WTC11 (cell line): Measurements from ENCODE around the gene DLL1. TPM values are rescaled to one million over a fixed set of nuclear protein-coding genes. Genes with fewer than 3 reads are reported as not detected.

Experiments used
- ATAC-seq: fragments of 200-7000 bp; cut with Tn5 transposase; 2 replicates; pipeline ENCODE4 v1.10.0; 2021; ENCODE audit warnings: mild to moderate bottlenecking, moderate library complexity
- CTCF ChIA-PET: fragments of 300-600 bp; sonication (Branson Sonifier 250); formaldehyde crosslinking; loops from one replicate; lab custom pipeline; 2021; ENCODE audit warnings: antibody characterized with exemption; lab: Charles Lee
- POLR2A ChIA-PET: fragments of 350-600 bp; sonication (Branson Sonifier 250); formaldehyde crosslinking; loops from one replicate; lab custom pipeline; 2021; ENCODE audit warnings: antibody characterized with exemption; lab: Charles Lee
- DNase-seq: peaks from one replicate; pipeline ENCODE4 v3.0.0; 2021; ENCODE audit warnings: low spot score
- H3K27ac Mint-ChIP-seq: 2 replicates; pipeline ENCODE4 v1.8.0; 2021; ENCODE audit warnings: mixed read lengths
- H3K27me3 Mint-ChIP-seq: 2 replicates; pipeline ENCODE4 v1.8.0; 2021; ENCODE audit warnings: low read depth, mild to moderate bottlenecking, moderate library complexity, mixed read lengths
- H3K36me3 Mint-ChIP-seq: 2 replicates; pipeline ENCODE4 v1.8.0; 2021; ENCODE audit warnings: mixed read lengths
- H3K4me1 Mint-ChIP-seq: 2 replicates; pipeline ENCODE4 v1.8.0; 2022; ENCODE audit warnings: mixed read lengths
- H3K4me3 Mint-ChIP-seq: 2 replicates; pipeline ENCODE4 v1.8.0; 2021; ENCODE audit warnings: mild to moderate bottlenecking, moderate library complexity, mixed read lengths
- H3K9me3 Mint-ChIP-seq: 2 replicates; pipeline ENCODE4 v1.8.0; 2021; ENCODE audit warnings: mixed read lengths
- AFF4 ChIP-seq: sonication (generic); formaldehyde crosslinking; IDR thresholded peaks from 2 replicates; pipeline ENCODE4 v1.8.1; 2023; ENCODE audit warnings: mild to moderate bottlenecking, missing genetic modification reagents, borderline replicate concordance
- AR ChIP-seq: fragments of 250-450 bp; sonication (Bioruptor Pico); IDR thresholded peaks from 2 replicates; pipeline ENCODE4 v1.9.0; 2021; ENCODE audit warnings: mild to moderate bottlenecking
- ARID4B ChIP-seq: sonication (generic); formaldehyde crosslinking; IDR thresholded peaks from 2 replicates; pipeline ENCODE4 v1.8.0; 2023; ENCODE audit warnings: missing genetic modification reagents, mild to moderate bottlenecking, borderline replicate concordance
- ATF1 ChIP-seq: sonication (generic); formaldehyde crosslinking; IDR thresholded peaks from 2 replicates; pipeline ENCODE4 v1.8.1; 2023; ENCODE audit warnings: mild to moderate bottlenecking, moderate library complexity, missing genetic modification reagents
- CREM ChIP-seq: sonication (generic); formaldehyde crosslinking; IDR thresholded peaks from 2 replicates; pipeline ENCODE4 v1.8.1; 2022; ENCODE audit warnings: mild to moderate bottlenecking, missing genetic modification reagents, moderate library complexity
- E2F5 ChIP-seq: sonication (generic); formaldehyde crosslinking; IDR thresholded peaks from 2 replicates; pipeline ENCODE4 v1.8.1; 2022; ENCODE audit warnings: mild to moderate bottlenecking, moderate library complexity, missing genetic modification reagents
- EMX1 ChIP-seq: fragments of 250-450 bp; sonication (Bioruptor Pico); IDR thresholded peaks from 2 replicates; pipeline ENCODE4 v1.8.0; 2021; ENCODE audit warnings: mild to moderate bottlenecking
- ERG ChIP-seq: fragments of 250-450 bp; sonication (Bioruptor Pico); IDR thresholded peaks from 2 replicates; pipeline ENCODE4 v1.8.0; 2021; ENCODE audit warnings: mild to moderate bottlenecking
- GABPB1 ChIP-seq: sonication (generic); formaldehyde crosslinking; IDR thresholded peaks from 2 replicates; pipeline ENCODE4 v1.8.1; 2023; ENCODE audit warnings: mild to moderate bottlenecking, missing genetic modification reagents
- JAZF1 ChIP-seq: fragments of 250-450 bp; sonication (Bioruptor Pico); IDR thresholded peaks from 2 replicates; pipeline ENCODE4 v1.9.0; 2021; ENCODE audit warnings: moderate library complexity, mild to moderate bottlenecking, inconsistent platforms
- NFYB ChIP-seq: sonication (generic); formaldehyde crosslinking; conservative IDR thresholded peaks from 2 replicates; pipeline ENCODE4 v1.8.0; 2022; ENCODE audit warnings: low read depth, missing genetic modification reagents
- PRRX2 ChIP-seq: fragments of 250-450 bp; sonication (Bioruptor Pico); IDR thresholded peaks from 2 replicates; pipeline ENCODE4 v1.8.0; 2021; ENCODE audit warnings: mild to moderate bottlenecking
- RORB ChIP-seq: fragments of 250-450 bp; sonication (Bioruptor Pico); IDR thresholded peaks from 2 replicates; pipeline ENCODE4 v1.9.0; 2021; ENCODE audit warnings: mild to moderate bottlenecking
- SOX15 ChIP-seq: fragments of 250-450 bp; sonication (Bioruptor Pico); IDR thresholded peaks from 2 replicates; pipeline ENCODE4 v1.9.0; 2021; ENCODE audit warnings: mild to moderate bottlenecking
- ZNF121 ChIP-seq: sonication (generic); formaldehyde crosslinking; IDR thresholded peaks from 2 replicates; pipeline ENCODE4 v1.8.0; 2023; ENCODE audit warnings: missing genetic modification reagents
- ZNF232 ChIP-seq: sonication (generic); formaldehyde crosslinking; IDR thresholded peaks from 2 replicates; pipeline ENCODE4 v1.8.0; 2022; ENCODE audit warnings: mild to moderate bottlenecking, missing genetic modification reagents
- ZNF263 ChIP-seq: sonication (generic); formaldehyde crosslinking; IDR thresholded peaks from 2 replicates; pipeline ENCODE4 v1.8.1; 2022; ENCODE audit warnings: low read depth, mild to moderate bottlenecking, moderate library complexity, missing genetic modification reagents
- ZNF317 ChIP-seq: sonication (generic); formaldehyde crosslinking; IDR thresholded peaks from 2 replicates; pipeline ENCODE4 v1.8.1; 2023; ENCODE audit warnings: low read depth, mild to moderate bottlenecking, moderate library complexity, missing genetic modification reagents, borderline replicate concordance
- ZNF423 ChIP-seq: fragments of 250-450 bp; sonication (Bioruptor Pico); IDR thresholded peaks from 2 replicates; pipeline ENCODE4 v2.1.2; 2022; ENCODE audit warnings: mild to moderate bottlenecking, moderate library complexity
- ZSCAN18 ChIP-seq: fragments of 250-450 bp; sonication (Bioruptor Pico); IDR thresholded peaks from 2 replicates; pipeline ENCODE4 v2.1.2; 2022; ENCODE audit warnings: mild to moderate bottlenecking, moderate library complexity
- total RNA-seq: library from RNA; stranded (reverse); gene quantifications from 3 replicates; pipeline ENCODE4 v1.2.3, GENCODE V29; 2021

Gene DLL1
- total RNA-seq, 1 experiment from 2014 or later = 25.3 TPM

- no peak for TF ChIP-seq ERG
- TF ChIP-seq AR (CRISPR knock-in tag) = no peak
- TF ChIP-seq ZNF423 (CRISPR knock-in tag) = no peak
- no peak for TF ChIP-seq RORB (CRISPR knock-in tag)
- no peak for TF ChIP-seq E2F5
- TF ChIP-seq ZNF232 (CRISPR knock-in tag) = no peak
- no peak for TF ChIP-seq ATF1 (CRISPR knock-in tag)
- no peak for TF ChIP-seq SOX15
- TF ChIP-seq ZNF317 (CRISPR knock-in tag) = no peak
- no peak for TF ChIP-seq CREM
Observed at GRCh38 chr6:170283212-170284081, 7.4 kb downstream of the DLL1 start (continued).

- H3K4me1 Mint-ChIP-seq = peaks cover 40% of the 10 kb centered on the region
- ChIA-PET POLR2A (no interaction called here), CTCF (interaction anchor here (1.4 to 1.7 kb wide), 2 partner anchors 8 to 10 kb away, joined by 3 to 6 read pairs; partner anchors contain the start of gene DLL1)
- H3K4me3 Mint-ChIP-seq = no peak overlapping the region
- peaks cover 19% of the 10 kb centered on the region for H3K36me3 Mint-ChIP-seq
- no peak overlapping the region for H3K27ac Mint-ChIP-seq
- ATAC-seq (no peak), DNase-seq (no peak)
- H3K9me3 Mint-ChIP-seq = no peaks in the 10 kb centered on the region
- H3K27me3 Mint-ChIP-seq = peaks cover 89% of the 10 kb centered on the region
- no peak for TF ChIP-seq NFYB (CRISPR knock-in tag)
- no peak for TF ChIP-seq ARID4B (CRISPR knock-in tag)
- TF ChIP-seq JAZF1 (CRISPR knock-in tag) = no peak
- TF ChIP-seq ZNF121 = no peak
- TF ChIP-seq GABPB1 (CRISPR knock-in tag) = no peak
- TF ChIP-seq ZNF263 (CRISPR knock-in tag) = no peak
- no peak for TF ChIP-seq AFF4 (CRISPR knock-in tag)
- TF ChIP-seq EMX1 (CRISPR knock-in tag) = no peak
- no peak for TF ChIP-seq ZSCAN18 (CRISPR knock-in tag)
- no peak for TF ChIP-seq PRRX2 (CRISPR knock-in tag)
Observed at GRCh38 chr6:170282512-170283158, 8.2 kb downstream of the DLL1 start.
